ENCODE measurements around the gene EEF2K.

Gene EEF2K

DNA sequence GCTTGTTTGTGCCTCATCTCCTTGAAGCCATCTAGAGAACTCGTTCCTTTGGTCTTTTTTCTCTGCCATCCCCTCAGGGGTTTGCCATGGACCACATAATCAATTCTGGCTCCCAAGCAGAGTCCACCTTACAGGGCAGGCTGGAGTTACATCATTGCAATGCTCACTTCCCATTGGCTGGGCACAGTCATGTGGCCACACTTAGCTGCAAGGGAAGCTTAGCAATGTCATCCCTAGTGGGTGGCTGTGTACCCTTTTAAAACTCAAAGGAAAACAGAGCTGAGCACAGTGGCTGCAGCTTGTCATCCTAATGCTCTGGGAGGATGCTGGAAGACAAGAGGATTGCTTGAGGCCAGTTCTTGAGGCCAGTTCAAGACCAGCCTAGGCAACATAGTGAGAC lies 49.3 kb downstream of the EEF2K start:
- DNase-seq: no peak

DNA sequence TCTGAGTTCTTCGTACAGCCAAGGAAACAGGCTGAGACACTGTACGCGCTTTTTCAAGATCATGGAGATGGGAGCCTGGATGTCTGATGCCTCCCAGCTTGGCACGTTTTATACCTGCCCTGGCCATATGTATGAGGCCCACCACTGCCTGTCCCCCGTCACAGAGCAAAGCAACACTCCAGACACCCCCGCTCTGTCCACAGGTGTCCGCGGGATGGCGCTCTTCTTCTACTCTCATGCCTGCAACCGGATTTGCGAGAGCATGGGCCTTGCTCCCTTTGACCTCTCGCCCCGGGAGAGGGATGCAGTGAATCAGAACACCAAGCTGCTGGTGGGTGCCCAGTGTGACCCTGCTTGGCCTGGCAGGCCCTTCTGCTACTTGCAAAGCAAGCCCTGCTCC lies 51.4 kb downstream of the EEF2K start:
- DNase-seq: no peak

DNA sequence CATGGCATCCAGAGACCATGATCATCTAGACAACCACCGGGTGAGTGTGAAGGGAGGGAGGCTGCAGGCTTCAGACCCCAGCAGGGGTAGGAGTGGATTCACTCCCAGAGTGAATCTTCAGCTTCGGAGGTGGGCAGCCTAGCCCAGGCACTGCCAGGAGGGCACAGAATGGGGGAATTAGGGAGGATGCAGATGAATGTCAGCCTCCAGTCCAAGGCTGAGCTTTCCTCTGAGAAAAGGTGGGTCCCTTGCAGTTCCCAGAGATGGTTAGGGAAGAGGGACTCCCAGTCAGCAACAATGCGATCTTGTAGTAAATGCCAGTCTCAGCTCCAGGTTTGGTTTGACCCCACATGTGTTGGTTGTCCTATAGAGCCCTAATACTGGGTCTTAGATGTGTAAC lies 54.4 kb downstream of the EEF2K start:
- DNase-seq: no peak

DNA sequence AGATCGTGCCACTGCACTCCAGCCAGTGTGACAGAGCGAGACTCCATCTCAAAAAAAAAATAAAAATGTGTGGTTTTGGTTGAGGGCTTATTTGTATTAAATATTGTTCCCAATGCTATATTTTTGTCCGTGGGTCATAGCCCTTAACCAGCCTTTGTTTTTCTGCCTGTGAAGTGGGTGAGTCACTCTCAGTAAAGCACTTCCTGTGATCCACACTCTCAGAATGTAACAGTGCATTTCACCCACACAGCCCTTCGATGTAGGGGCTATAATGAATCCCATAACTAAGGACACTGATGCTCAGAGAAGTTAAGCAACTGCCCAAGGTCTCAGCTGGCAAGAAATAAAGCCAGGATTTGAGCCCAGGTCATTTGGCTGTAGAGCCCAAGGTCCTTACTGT lies 56.4 kb downstream of the EEF2K start:
- DNase-seq: no peak

DNA sequence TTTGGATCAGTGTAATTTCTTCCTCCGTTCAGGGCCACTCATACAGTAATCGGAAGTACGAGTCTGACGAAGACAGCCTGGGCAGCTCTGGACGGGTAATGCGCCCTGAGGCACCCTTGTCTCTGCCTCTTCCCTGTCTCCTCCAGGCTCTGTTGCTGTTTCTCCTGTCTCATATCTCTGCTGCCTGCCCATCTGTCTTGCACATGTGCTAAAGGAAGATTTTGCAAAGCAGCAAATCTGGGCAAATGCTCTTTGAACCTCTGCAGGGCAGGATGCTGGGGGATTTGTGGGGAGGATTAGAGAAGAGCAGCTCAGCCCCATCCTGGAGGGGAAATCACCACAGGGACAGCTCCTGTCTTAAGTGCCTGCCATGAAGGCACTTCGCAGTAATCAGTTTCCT lies 58.7 kb downstream of the EEF2K start:
- no peak for DNase-seq

DNA sequence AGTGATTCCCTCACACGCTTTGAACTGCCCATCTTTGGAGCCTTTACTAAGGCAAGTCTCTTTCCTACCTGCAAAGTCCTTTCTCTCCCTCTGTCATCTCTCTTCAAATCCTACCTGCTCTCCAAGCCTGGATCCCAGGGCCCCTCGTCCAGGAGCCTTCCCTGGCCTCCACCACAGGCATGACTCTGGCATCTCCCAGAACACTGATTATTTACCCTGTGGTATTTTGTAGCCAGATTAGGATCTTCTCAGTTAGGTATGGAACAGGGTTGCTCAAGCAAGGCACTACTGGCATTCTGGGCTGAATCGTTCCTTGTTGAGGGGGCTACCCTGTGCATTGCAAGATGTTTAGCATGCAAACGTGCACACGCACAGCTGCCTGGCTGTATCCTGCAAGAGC lies 59.3 kb downstream of the EEF2K start:
- DNase-seq: no peak

DNA sequence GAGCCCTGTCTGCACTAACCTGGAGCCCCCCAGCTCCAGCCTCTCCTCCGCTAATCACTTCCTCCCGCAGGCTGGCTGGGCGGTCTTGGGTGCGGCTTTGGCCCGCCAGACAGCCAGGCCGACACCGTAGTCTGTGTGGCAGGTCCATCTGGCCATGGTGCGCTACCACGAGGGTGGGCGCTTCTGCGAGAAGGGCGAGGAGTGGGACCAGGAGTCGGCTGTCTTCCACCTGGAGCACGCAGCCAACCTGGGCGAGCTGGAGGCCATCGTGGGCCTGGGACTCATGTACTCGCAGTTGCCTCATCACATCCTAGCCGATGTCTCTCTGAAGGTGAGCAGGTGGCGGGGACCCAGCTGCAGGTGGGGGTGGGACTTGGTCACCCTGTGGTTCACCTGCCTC lies 60.5 kb downstream of the EEF2K start:
- DNase-seq: no peak

DNA sequence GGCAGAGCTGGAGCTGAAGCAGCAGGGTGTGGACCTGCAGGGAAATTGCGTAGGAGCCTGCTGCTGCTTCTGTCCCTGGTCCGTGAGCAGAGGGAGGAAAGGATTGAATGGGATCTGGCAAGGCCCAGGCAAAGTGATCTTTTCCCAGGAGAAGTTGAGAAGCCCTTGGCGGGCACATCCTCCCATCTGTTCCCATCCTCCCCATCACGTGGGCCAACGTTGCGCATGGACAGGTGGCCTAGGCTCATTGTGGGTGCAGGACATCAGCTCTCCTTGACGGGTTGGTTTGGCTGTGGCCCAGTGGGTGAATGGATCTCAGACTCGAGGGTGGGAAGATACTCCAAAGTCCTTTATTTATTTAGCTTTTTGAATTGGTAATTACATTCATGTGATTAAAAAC lies 61.7 kb downstream of the EEF2K start:
- DNase-seq: peak; percentile 73

DNA sequence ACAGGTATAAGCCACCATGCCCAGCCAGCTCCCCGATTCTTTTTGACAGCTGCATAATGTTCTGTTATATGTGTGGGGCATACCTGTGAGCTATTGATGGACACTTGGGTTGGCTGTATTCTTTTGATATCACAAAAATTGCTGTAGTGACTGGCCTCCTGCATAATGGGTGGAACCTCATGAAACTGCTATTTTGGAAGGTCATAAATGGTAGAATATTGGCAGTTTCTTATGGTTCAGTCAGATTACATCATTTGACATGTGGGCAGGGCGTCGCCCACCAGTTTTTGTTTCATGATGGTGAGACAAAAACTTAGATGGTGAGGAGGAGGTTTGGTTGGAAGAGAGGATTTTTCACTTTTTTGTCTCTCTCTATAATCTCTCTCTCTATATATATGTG lies 64.4 kb downstream of the EEF2K start:
- no peak for DNase-seq

DNA sequence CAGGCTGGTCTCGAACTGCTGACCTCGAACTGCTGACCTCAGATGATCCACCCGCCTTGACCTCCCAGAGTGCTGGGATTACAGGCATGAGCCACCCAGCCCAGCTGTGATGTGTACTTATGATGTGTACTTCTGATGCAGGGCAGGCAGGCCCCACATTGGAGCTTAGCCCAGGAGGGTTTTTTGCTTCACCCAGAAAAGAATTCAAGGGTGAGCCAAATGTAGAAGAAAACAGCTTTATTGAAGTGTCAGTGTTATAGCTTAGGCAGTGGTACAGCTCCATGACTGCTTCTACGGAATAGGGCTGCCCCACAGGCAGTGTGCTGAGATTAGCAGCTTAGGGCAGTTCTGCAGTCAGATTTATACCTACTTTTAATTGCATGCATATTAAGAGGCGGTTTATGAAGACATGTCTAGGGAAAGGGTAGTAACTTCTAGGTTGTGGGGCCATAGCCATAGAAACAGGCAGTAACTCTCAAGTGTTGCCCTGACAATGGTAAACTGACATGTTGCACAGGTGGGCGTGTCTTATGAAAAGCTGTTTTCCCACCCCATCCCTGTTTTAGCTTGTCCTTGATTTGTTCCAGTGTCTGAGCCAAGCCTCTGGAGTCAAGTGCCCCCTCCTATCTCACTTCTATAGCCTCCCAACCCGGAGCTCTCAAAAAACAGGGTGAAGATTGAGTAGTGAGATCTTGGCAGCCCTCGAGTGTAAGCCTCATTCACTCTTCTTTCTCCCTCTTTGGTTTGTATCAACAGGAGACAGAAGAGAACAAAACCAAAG lies 67.0 kb downstream of the EEF2K start:
- no peak for DNase-seq

DNA sequence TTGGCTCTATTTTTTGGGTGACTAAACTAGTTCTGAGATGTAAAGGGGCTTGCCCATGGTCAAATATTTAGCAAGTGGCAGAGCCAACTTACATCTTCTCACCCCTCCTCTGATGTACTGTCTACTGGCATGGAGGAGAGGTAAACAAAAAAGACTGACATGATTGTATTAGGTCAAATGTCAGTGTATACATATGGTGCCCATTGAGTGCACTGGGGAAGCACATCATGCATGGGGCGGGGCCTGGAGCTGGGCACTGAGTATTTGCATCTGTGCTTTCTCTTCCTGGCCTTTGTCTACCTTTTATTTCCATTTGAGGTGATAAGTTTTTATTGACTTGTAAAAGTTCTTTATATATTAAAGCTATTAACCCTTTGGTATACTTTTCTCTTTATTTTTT lies 68.8 kb downstream of the EEF2K start:
- DNase-seq: no peak

DNA sequence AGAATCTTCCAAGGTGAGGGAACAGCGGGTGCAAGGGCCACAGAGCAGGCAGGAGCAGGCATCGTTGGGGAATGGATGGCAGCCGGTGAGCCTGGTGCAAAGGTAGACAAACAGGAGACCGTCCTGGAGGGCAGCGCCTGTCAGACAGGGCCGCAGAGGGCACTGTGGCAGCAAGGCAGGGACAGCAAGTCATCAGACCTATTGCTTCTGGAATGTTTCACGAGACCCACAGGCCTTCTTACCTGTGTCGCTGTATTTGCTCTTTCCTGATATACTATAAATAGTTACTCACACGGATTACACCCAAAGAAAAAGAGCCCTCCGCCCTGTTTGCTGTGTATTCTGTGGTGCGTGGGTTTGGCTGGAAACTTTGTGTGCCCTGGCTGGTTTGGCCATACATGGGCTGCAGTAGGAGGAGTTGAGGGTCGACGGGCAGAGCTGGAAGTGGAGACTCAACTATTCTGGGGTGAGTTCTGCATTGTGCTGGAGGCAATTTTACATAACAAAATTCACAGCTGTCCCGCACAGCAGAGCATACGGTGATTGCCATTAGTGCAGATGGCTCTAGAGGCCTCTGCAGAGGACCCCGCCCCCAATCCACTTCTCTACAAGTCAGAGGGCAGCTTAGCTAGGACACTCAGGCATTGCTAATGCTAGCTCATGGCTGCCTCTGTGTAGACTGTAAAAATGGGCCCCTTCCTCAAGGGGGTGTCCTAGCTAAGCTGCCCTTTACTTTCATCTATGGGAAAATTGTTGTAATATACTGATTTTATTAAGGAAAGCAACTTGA lies 72.6 kb downstream of the EEF2K start:
- DNase-seq: peak; percentile 74

DNA sequence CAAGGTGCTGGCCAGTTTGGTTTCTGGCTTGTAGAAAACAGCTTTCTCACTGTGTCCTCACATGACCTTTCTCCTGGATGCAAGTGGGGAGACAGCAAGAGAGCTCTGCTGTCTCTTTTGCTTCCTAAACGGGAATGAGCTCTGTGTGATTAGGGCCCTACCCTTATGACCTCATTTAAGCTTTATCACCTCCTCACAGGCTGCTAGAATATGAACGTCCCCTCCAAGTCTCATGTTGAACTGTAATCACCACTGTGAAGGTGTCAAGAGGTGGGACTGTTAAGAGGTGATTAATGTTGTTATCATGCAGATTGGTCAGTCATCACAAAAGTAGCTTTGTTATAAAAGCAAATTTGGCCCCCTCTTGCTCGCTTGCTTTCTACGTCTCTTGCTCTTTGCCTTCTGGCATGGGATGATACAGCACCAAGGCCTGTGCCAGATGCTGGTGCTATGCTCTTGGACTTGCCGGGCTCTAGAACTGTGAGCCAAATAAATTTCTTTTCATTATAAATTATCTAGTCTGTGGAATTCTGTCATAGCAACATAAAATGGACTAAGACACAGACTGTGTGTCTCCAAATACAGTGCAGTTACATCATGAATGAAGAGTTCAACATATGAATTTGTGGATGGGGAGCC lies 76.3 kb downstream of the EEF2K start:
- no peak for DNase-seq

DNA sequence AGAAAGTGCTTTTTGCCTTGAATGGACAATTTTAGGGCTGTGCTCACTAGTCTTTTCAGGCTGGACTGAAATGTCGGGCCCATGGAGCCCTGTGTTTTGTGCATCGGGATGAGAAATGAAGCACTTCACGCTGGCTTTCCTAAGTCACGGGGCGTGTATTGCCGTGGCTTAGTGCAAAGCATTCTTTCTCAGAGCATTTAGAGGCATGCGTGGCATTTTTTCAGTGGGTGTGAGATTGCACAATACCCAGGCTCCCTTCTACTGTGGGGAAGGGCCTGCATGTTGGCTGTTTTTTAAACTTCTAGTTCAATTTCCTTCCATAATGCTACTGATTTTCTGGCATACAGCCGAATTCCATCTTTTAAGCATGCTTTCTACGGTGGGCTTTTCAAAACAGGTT lies 78.6 kb downstream of the EEF2K start:
- no peak for DNase-seq

DNA sequence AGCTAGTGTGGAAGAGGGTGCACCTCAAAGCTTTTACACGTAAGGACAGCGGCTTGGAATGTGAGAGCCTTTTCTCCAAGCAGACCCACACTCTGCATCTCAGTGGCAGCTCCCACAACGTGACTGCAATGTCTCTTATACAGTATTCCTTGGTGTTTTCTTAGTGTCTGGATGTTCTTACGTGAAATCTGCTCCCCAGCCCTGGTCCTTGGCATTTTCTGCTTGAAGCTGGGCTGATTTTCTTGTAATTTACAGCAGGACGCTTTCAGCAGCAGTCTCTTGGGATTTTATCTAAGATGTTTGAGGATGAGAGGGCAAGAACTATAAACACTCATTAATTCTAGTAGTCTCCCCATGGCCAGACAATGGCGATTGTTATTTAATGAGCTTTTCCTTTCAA lies 79.0 kb downstream of the EEF2K start:
- DNase-seq: no peak

DNA sequence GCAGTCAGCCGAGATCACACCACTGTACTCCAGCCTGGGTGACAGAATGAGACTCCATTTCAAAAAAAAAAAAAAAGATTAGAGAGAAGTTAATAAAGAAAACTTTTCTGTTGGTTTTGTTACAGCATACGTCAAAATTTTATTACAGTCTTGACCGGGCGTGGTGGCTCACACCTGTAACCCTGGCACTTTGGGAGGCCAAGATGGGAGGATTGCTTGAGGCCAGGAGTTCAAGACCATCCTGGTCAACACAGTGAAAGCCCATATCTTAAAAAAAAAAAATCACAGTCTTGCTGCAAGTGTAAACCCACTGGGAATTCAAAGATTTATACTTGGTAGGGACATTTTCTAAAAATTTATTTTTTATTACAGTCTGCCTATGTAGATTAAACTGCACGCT lies 84.9 kb downstream of the EEF2K start:
- DNase-seq: no peak

DNA sequence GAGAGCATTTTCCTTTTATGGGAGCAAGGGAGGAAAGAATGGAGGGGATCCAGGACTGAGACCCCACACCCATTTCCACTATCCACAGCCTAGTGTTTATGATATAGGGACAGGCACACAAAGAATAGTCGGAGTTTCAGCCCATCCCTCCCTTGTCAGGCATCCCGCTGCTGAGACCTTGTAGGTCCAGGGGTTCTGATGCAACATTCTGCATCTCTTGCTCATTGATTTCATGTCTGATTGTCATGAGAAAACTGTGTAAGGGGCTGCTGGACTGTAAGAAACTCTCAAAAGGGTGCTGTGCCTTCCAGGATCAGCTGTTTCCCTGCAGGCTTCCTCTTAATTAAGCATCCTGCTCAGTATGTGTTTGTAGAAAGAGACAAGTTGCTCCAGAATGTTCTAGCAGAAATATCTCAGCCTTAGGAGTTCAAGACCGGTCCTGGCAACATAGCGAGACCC lies 85.8 kb downstream of the EEF2K start:
- DNase-seq: no peak

DNA sequence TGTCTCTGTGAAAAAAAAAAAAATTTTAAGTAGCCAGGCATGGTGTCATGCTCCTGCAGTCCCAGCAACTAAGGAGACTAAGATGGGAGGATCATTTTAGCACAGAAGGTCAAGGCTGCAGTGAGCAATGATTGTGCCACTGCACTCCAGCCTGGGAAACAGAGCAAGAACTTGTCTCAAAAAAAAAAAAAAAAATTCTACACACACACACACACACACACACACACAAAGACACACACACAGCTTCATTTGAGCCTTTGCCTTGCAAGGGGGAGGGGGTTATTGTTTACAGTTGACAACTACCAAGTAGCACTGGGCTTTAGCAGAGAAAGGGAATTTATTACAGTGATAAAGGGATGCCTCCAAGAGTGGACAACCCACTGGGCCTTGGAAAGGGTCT lies 86.2 kb downstream of the EEF2K start:
- no peak for DNase-seq

DNA sequence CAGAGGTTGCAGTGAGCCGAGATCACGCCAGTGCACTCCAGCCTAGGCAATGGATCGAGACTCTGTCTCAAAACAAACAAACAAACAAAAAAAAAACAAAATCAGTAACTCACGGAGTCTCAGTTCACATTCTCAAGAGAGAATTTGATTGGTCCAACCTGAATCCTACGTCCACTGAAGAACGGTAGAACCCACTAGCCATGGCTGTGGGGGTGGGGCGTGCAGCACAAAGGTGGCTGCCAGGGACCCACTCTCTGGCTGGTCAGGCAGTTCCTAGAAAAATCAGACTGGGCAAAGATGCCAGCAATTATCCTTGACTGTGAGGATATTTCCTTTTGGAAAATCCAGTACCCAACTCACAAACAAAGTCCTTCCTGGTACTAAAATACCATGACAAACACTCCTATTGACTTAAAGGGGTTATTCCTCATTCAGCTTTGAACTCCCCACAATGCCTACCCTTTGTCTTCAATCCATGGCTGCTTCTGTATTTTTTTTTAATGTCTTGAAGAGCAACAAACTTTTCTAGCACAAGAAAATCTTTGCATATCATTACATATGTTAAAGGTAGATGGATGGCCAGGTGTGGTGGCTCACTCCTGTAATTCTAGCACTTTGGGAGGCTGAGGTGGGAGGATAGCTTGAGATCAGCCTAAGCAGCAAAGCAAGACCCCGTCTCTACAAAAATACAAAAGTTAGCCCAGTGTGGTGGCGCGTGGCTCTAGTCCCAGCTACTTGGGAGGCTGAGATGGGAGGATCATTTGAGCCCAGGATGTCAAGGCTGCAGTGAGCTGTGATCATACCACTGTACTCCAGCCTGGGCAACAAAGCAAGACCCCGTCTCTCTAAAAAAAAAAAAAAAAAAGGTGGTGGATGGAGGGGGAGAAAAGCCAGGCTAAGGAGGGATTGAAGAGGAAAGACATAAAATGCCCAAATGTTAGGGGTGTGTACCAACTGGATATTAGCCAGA lies 87.3 kb downstream of the EEF2K start:
- no peak for DNase-seq

DNA sequence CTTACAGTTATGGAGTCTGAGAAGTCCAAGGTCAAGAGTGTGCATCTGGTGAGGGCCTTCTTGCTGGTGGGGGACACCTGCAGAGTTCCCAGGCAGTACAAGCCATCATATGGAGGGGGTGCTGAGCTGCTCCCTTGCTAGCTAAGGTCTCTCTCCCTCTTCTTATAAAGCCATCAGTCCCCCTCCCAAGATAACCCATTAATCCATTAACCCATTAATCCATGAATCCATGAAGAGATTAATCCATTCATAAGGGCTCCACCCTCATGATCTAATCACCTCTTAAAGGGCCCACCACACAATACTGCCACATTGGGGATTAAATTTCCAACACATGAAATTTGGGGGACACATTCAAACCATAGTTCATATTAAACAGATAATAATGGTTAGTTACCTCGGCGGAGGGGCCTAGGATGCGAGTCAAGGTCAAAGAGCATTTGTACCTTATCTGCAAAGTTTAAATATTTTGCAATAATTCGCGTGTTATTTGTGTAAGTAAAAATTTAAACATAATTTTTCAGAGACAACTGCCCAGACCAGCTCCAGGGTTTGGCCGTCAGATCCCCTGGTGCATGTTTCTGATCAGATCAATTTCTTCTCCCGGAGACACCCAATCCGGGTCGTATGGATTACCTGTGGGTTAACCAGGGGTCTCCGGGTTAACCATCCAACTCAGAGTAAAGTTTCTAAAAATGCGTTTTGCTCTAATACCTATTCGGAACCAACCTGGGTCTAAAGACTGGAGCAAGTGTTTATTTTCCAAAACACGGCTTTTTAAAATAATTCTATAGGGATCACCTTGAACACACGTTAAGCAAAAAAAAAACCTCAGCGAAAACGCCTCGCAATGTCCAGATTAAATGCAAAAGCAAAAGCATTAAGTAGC lies 90.4 kb downstream of the EEF2K start:
- DNase-seq: no peak

DNA sequence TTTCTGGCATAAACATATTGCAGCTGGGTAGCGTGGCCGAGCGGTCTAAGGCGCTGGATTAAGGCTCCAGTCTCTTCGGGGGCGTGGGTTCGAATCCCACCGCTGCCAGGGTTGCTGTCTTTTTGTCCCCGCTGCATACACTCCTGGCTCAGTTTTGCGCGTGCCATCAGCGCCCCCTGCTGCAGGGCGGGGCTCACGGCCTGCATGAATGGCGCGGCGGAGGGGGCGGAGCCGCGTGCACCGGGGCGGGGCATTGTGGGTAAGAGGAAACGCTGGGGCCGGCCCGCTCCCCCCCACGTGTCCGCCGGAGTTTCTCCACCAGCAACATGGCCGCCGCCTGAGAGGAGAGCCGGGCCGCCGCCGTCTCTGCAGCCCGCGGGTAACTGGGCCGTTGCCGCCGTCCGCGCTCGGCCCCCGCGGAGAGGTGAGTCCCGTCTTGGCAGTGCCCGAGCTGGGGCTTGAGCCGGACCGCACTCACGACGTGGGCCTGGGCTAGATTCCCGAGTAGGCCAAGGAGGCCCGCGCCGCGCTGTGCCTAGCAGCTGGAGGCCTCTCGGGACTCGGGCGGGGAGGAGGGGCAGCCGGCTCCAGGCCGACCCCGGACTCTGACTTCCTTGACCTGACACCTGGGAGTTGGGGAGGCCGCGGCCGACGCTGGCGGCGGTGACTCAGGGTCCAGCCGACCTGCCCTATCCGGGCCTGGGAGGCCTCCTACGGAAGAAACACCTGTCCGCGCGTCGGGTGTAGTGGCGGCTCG lies 91.2 kb downstream of the EEF2K start, which contains the start of gene POLR3E:
Gene POLR3E (plus strand): TSS at position 296 of the 757 bp plus-strand sequence. CDS start 5,560 bp downstream, outside the sequence.
- DNase-seq: peak; percentile 90
